Panc1 (cell line): ENCODE measurements around the gene CDH15.

Experiments
- CTCF ChIP-seq: fragments of 450-650 bp; IDR thresholded peaks from 2 replicates; pipeline ENCODE4 v1.5.1; 2017; ENCODE audit warnings: mild to moderate bottlenecking
- POLR2AphosphoS5 ChIP-seq: IDR thresholded peaks from 2 replicates; pipeline ENCODE4 v1.6.1; 2012; ENCODE audit warnings: mild to moderate bottlenecking, low read depth, low read length, moderate library complexity
- TCF7L2 ChIP-seq: IDR thresholded peaks from 2 replicates; pipeline ENCODE4 v1.6.1; 2011; ENCODE audit warnings: mild to moderate bottlenecking, low read depth, low read length, inconsistent platforms

GRCh38 chr16:89183463-89183862, 11.9 kb downstream of the CDH15 start:
- TF ChIP-seq CTCF (no peak), TCF7L2 (no peak), POLR2AphosphoS5 (no peak)
